Measurements from ENCODE around the gene DDX5.

- TF ChIP-seq CTCF (IDR thresholded peaks at IDR 0.05; ENCODE audit: low read length) (no peak), EZH2 (IDR thresholded peaks at IDR 0.05; ENCODE audit: borderline replicate concordance, low read length) (no peak)
These were observed at the start of gene DDX5 for GRCh38 chr17:64506201-64506575.
